MM.1S (cell line): ENCODE data around the gene EXOC4.

ENCODE experiments used
- DNase-seq: peaks from one replicate; pipeline ENCODE4 v3.0.0-alpha.2; 2015
- H2AFZ ChIP-seq: fragments of 300-600 bp; sonication (generic); 2 replicates; pipeline ENCODE4 v1.6.0; 2016; ENCODE audit warnings: antibody characterized with exemption, low read length
- H3F3A ChIP-seq: fragments of 300-600 bp; sonication (generic); 2 replicates; pipeline ENCODE4 v1.6.1; 2016; ENCODE audit warnings: mild to moderate bottlenecking, antibody characterized with exemption, low read length, moderate library complexity, mixed read lengths; ENCODE audit not compliant: insufficient read depth
- H3K27ac ChIP-seq: fragments of 300-600 bp; sonication (generic); 2 replicates; pipeline ENCODE4 v1.5.1; 2016; ENCODE audit warnings: mild to moderate bottlenecking, low read length
- H3K27me3 ChIP-seq: fragments of 300-600 bp; sonication (generic); replicated peaks from 2 replicates; pipeline ENCODE4 v1.6.0; 2016; ENCODE audit warnings: low read length; ENCODE audit not compliant: insufficient read depth
- H3K36me3 ChIP-seq: fragments of 300-600 bp; sonication (generic); replicated peaks from 2 replicates; pipeline ENCODE4 v1.6.1; 2016; ENCODE audit warnings: mild to moderate bottlenecking, low read length, mixed read lengths; ENCODE audit not compliant: insufficient read depth
- H3K4me1 ChIP-seq: fragments of 300-600 bp; sonication (generic); 2 replicates; pipeline ENCODE4 v1.6.1; 2016; ENCODE audit warnings: low read length, mixed read lengths
- H3K4me2 ChIP-seq: fragments of 300-600 bp; sonication (generic); 2 replicates; pipeline ENCODE4 v1.6.0; 2016; ENCODE audit warnings: low read depth, low read length
- H3K4me3 ChIP-seq: fragments of 300-600 bp; sonication (generic); 2 replicates; pipeline ENCODE4 v1.5.1; 2016; ENCODE audit warnings: low read length, mixed read lengths
- H3K79me2 ChIP-seq: fragments of 300-600 bp; sonication (generic); 2 replicates; pipeline ENCODE4 v1.6.1; 2016; ENCODE audit warnings: mixed run types, low read length, mixed read lengths
- H3K9ac ChIP-seq: fragments of 300-600 bp; sonication (generic); 2 replicates; pipeline ENCODE4 v1.6.1; 2016; ENCODE audit warnings: low read length, mixed read lengths
- H3K9me2 ChIP-seq: fragments of 300-600 bp; sonication (generic); replicated peaks from 2 replicates; pipeline ENCODE4 v1.6.1; 2016; ENCODE audit warnings: mild to moderate bottlenecking, low read length, mixed read lengths; ENCODE audit not compliant: insufficient read depth
- H3K9me3 ChIP-seq: fragments of 300-600 bp; sonication (generic); replicated peaks from 2 replicates; pipeline ENCODE4 v1.6.1; 2016; ENCODE audit warnings: mild to moderate bottlenecking, low read length, mixed read lengths; ENCODE audit not compliant: insufficient read depth
- H4K20me1 ChIP-seq: fragments of 300-600 bp; sonication (generic); 2 replicates; pipeline ENCODE4 v1.6.1; 2016; ENCODE audit warnings: mild to moderate bottlenecking, low read length, moderate library complexity, mixed read lengths; ENCODE audit not compliant: insufficient read depth
- CTCF ChIP-seq: fragments of 300-600 bp; sonication (generic); IDR thresholded peaks from 2 replicates; pipeline ENCODE4 v1.5.1; 2016; ENCODE audit warnings: antibody characterized with exemption, low read length, mixed read lengths
- EZH2 ChIP-seq: fragments of 300-600 bp; sonication (generic); optimal IDR thresholded peaks from 2 replicates; pipeline ENCODE3; 2017; ENCODE audit warnings: low read depth, mild to moderate bottlenecking, antibody characterized with exemption, low read length, mixed read lengths
- EZH2phosphoT487 ChIP-seq: fragments of 300-600 bp; sonication (generic); IDR thresholded peaks from 2 replicates; pipeline ENCODE4 v1.6.1; 2018; ENCODE audit warnings: antibody characterized with exemption, low read length

Gene EXOC4

DNA sequence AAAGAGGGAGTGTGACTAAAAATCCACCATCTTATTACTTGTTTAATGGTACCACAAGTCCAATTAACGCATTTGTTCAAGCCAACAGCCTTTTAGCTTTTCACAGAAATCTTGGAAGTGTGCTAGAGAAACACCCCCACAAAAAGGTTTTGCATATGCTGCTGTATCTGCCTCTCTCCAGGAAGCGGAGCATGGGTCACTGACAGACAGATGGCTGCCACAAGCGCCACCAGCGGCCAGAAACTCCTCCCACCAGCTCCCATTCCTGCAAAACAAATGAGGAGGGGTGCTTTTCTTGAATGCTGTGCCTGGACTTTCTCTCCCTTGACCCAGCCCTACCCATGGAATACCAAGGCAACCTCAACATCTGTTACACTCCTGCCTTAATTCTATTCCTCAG, 698.0 kb downstream of the EXOC4 start:
- H4K20me1 ChIP-seq = no peaks in the 10 kb centered on the region
- H3K4me2 ChIP-seq = no peak overlapping the region
- no peaks in the 10 kb centered on the region for H3K27me3 ChIP-seq
- TF ChIP-seq EZH2phosphoT487 (no peak), EZH2 (no peak), CTCF (no peak)
- no peaks in the 10 kb centered on the region for H3K36me3 ChIP-seq
- H3K9ac ChIP-seq = no peak overlapping the region
- no peaks in the 10 kb centered on the region for H3K4me1 ChIP-seq
- no peak for DNase-seq
- H3K27ac ChIP-seq = no peak overlapping the region
- H3K4me3 ChIP-seq = no peak overlapping the region
- H3F3A ChIP-seq = no peaks in the 10 kb centered on the region
- no peak overlapping the region for H2AFZ ChIP-seq
- no peaks in the 10 kb centered on the region for H3K9me3 ChIP-seq
- no peaks in the 10 kb centered on the region for H3K9me2 ChIP-seq
- H3K79me2 ChIP-seq = no peaks in the 10 kb centered on the region

DNA sequence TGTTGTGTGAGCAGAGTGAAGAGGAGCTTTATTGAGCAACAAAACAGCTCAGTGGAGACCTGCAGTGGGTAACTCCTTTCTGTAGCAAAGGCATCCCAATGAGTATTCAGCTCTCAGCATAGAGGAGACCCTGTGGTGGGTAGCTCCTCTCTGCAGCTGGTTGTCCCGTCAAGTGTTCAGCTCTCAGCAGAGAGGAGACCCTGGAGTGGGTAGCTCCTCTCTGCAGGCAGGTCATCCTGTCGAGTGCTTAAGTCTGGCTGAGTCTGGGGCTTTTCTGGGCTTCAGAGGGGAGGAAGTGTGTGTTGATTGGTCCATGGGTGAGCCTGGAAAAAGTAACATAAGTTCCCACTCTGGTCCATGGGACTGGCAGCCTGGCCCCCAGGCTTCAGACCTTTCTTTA, 702.3 kb downstream of the EXOC4 start:
- no peak for TF ChIP-seq CTCF
- TF ChIP-seq EZH2phosphoT487 = no peak
- no peak for TF ChIP-seq EZH2
- no peaks in the 10 kb centered on the region for H3K9me2 ChIP-seq
- no peak overlapping the region for H3K4me2 ChIP-seq
- H3K9me3 ChIP-seq = no peaks in the 10 kb centered on the region
- no peak for DNase-seq
- no peaks in the 10 kb centered on the region for H3F3A ChIP-seq
- H3K27me3 ChIP-seq = no peaks in the 10 kb centered on the region
- no peaks in the 10 kb centered on the region for H3K4me1 ChIP-seq
- no peak overlapping the region for H3K27ac ChIP-seq
- no peaks in the 10 kb centered on the region for H4K20me1 ChIP-seq
- no peak overlapping the region for H2AFZ ChIP-seq
- H3K36me3 ChIP-seq = no peaks in the 10 kb centered on the region
- no peaks in the 10 kb centered on the region for H3K79me2 ChIP-seq
- H3K4me3 ChIP-seq = no peak overlapping the region
- no peak overlapping the region for H3K9ac ChIP-seq

GRCh38 chr7:133957845-133958244, 705.0 kb downstream of the EXOC4 start:
- H3K9ac ChIP-seq = no peak overlapping the region
- no peaks in the 10 kb centered on the region for H3F3A ChIP-seq
- H3K9me3 ChIP-seq = no peaks in the 10 kb centered on the region
- no peaks in the 10 kb centered on the region for H3K27me3 ChIP-seq
- no peaks in the 10 kb centered on the region for H3K9me2 ChIP-seq
- no peaks in the 10 kb centered on the region for H3K4me1 ChIP-seq
- TF ChIP-seq CTCF (no peak), EZH2phosphoT487 (no peak), EZH2 (no peak)
- H3K36me3 ChIP-seq = no peaks in the 10 kb centered on the region
- no peaks in the 10 kb centered on the region for H3K79me2 ChIP-seq
- no peaks in the 10 kb centered on the region for H4K20me1 ChIP-seq
- H3K4me2 ChIP-seq = no peak overlapping the region
- H3K27ac ChIP-seq = no peak overlapping the region
- no peak for DNase-seq
- H3K4me3 ChIP-seq = no peak overlapping the region
- no peak overlapping the region for H2AFZ ChIP-seq

- DNase-seq = no peak
- Histone ChIP-seq H3K27ac (no peak overlapping the region), H3K4me2 (no peak overlapping the region), H3K9me3 (no peaks in the 10 kb centered on the region), H3K4me3 (no peak overlapping the region), H3K9me2 (no peaks in the 10 kb centered on the region), H3F3A (no peaks in the 10 kb centered on the region), H3K9ac (no peak overlapping the region), H3K4me1 (no peaks in the 10 kb centered on the region), H3K36me3 (no peaks in the 10 kb centered on the region), H2AFZ (no peak overlapping the region), H3K27me3 (no peaks in the 10 kb centered on the region), H4K20me1 (no peaks in the 10 kb centered on the region), H3K79me2 (no peaks in the 10 kb centered on the region)
- TF ChIP-seq CTCF = no peak
- no peak for TF ChIP-seq EZH2
Observed at GRCh38 chr7:133958822-133959221, 705.9 kb downstream of the EXOC4 start.
